ENCODE data around the gene SSBP3. TPM values are rescaled to one million over a fixed set of nuclear protein-coding genes. Genes with fewer than 3 reads are reported as not detected.

Gene SSBP3
- total RNA-seq, 2 donors from 2014 or later, result 63.8 to 76.5 TPM

DNA sequence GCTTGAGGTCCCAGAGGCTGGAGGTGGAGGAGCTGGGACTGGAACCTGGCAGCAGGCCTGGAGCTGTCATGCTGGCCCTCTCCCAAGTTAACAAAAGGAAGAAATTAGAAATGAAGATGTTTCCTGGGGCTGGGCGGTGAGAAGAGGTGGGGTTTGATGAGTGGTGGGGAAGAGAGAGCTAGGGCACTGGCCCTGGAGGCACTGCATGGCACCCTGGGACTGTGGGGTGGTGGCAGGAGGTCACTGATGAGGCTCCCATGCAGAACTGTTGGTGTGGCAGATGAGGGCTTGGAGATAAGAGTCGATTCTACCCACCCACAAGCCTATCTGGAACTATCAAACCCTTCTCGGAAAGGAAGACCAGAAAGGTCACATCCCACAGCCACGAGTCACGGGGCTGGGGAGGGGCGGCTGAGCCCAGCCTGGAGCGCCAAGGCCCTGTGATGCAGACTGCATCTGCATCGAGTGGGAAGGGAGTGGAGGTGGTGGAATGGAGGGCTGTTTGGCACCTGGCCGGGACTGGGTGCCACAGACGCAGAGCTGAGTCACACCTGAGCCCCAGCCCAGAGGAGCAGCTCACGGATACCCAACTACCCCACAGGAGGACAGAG, 176.8 kb downstream of the SSBP3 start:
- intact Hi-C loops (cut with DNase I), result no loop called here
- DNase-seq, result no peak
- no peaks in the 10 kb centered on the region for H3K9me3 ChIP-seq
- no peak overlapping the region for H3K4me3 ChIP-seq
- no peak overlapping the region for H3K9ac ChIP-seq (ENCODE audit: low read depth in 2 of 2, low read length in 2 of 2)
- H3K4me1 ChIP-seq, result no peaks in the 10 kb centered on the region
- no peak overlapping the region for H3K27ac ChIP-seq
- TF ChIP-seq CTCF (IDR thresholded peaks at IDR 0.05), result no peak
- no peaks in the 10 kb centered on the region for H3K27me3 ChIP-seq
- H3K36me3 ChIP-seq, result no peaks in the 10 kb centered on the region

GRCh38 chr1:54228638-54229079, 177.5 kb downstream of the SSBP3 start:
- intact Hi-C loops (cut with DNase I), result no loop called here
- H3K36me3 ChIP-seq, result no peaks in the 10 kb centered on the region
- no peak for TF ChIP-seq CTCF (IDR thresholded peaks at IDR 0.05)
- H3K27ac ChIP-seq, result no peak overlapping the region
- H3K4me3 ChIP-seq, result no peak overlapping the region
- no peaks in the 10 kb centered on the region for H3K4me1 ChIP-seq
- H3K9ac ChIP-seq (ENCODE audit: low read depth in 2 of 2, low read length in 2 of 2), result no peak overlapping the region
- H3K27me3 ChIP-seq, result no peaks in the 10 kb centered on the region
- no peaks in the 10 kb centered on the region for H3K9me3 ChIP-seq
- DNase-seq, result no peak

GRCh38 chr1:54227891-54228310, 178.3 kb downstream of the SSBP3 start:
- intact Hi-C loops (cut with DNase I), result no loop called here
- Histone ChIP-seq H3K9me3 (no peaks in the 10 kb centered on the region), H3K4me1 (no peaks in the 10 kb centered on the region), H3K27ac (no peak overlapping the region), H3K36me3 (no peaks in the 10 kb centered on the region), H3K27me3 (no peaks in the 10 kb centered on the region), H3K4me3 (no peak overlapping the region), H3K9ac (ENCODE audit: low read depth in 2 of 2, low read length in 2 of 2) (no peak overlapping the region)
- DNase-seq, result no peak
- TF ChIP-seq CTCF (IDR thresholded peaks at IDR 0.05), result no peak

- H3K4me1 ChIP-seq, result no peaks in the 10 kb centered on the region
- no peak overlapping the region for H3K27ac ChIP-seq
- no peak for TF ChIP-seq CTCF (IDR thresholded peaks at IDR 0.05)
- intact Hi-C loops (cut with DNase I), result no loop called here
- H3K9ac ChIP-seq (ENCODE audit: low read depth in 2 of 2, low read length in 2 of 2), result no peak overlapping the region
- no peak for DNase-seq
- no peaks in the 10 kb centered on the region for H3K36me3 ChIP-seq
- no peaks in the 10 kb centered on the region for H3K9me3 ChIP-seq
- H3K4me3 ChIP-seq, result no peak overlapping the region
- no peaks in the 10 kb centered on the region for H3K27me3 ChIP-seq
Observed at GRCh38 chr1:54227091-54227602, 179.0 kb downstream of the SSBP3 start.

GRCh38 chr1:54225986-54226559, 180.1 kb downstream of the SSBP3 start:
- H3K36me3 ChIP-seq, result no peaks in the 10 kb centered on the region
- no peak overlapping the region for H3K4me3 ChIP-seq
- H3K27ac ChIP-seq, result no peak overlapping the region
- DNase-seq, result no peak
- no peaks in the 10 kb centered on the region for H3K9me3 ChIP-seq
- intact Hi-C loops (cut with DNase I), result no loop called here
- H3K9ac ChIP-seq (ENCODE audit: low read depth in 2 of 2, low read length in 2 of 2), result no peak overlapping the region
- no peaks in the 10 kb centered on the region for H3K27me3 ChIP-seq
- H3K4me1 ChIP-seq, result no peaks in the 10 kb centered on the region
- no peak for TF ChIP-seq CTCF (IDR thresholded peaks at IDR 0.05)
